Neural cell (in vitro differentiated cells): ENCODE measurements around the gene ME3.

Source experiments
- CTCF ChIP-seq: fragments of 450-650 bp; IDR thresholded peaks from 2 replicates; pipeline ENCODE4 v1.5.1; 2014; ENCODE audit warnings: antibody characterized with exemption, mild to moderate bottlenecking, moderate library complexity; ENCODE audit not compliant: poor library complexity, severe bottlenecking
- EP300 ChIP-seq: fragments of 450-650 bp; conservative IDR thresholded peaks from 2 replicates; pipeline ENCODE4 v1.6.1; 2014; ENCODE audit warnings: antibody characterized with exemption, mild to moderate bottlenecking, moderate library complexity; ENCODE audit not compliant: poor library complexity, severe bottlenecking
- REST ChIP-seq: IDR thresholded peaks from 2 replicates; pipeline ENCODE4 v1.6.1; 2012; ENCODE audit warnings: borderline replicate concordance

- no peak for TF ChIP-seq REST
- no peak for TF ChIP-seq CTCF
- TF ChIP-seq EP300 = no peak
Measured at GRCh38 chr11:86506235-86506634, 166.2 kb downstream of the ME3 start.
